GM18951 (cell line): ENCODE data around the gene PEX14.

Experiments
- POLR2A ChIP-seq: IDR thresholded peaks from 4 replicates; pipeline ENCODE4 v1.6.1; 2011; ENCODE audit warnings: mild to moderate bottlenecking; ENCODE audit not compliant: insufficient read length, insufficient read depth; ENCODE audit errors: extremely low read depth
- in situ Hi-C: fragments of 300-500 bp; cut with MboI; formaldehyde crosslinking; loops from one replicate; pipeline ENCODE4 v1.12.0; 2022; ENCODE audit warnings: low sequenced_read_pairs, mixed read lengths, inconsistent platforms; ENCODE audit not compliant: unreplicated experiment

The PEX14 gene

DNA sequence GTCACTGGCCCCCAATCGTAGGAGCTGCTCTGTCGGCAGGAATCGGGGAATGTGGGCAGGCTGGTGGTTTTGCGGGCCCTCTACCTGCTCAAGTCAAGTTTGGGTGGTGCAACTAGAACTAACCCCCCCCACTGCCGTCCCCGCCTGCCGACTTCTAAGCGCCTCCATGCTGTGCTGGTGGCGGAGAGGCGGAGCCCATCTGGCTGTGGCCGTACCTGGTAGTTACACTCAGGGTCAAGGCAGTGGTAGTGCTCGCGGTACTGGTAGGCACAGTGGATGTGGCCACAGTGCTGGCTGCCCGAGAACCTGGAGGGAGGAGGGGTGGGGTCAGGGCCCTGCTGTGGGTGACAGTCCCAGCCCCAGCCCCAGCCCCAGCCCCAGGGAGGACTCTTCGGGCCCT, 181.7 kb downstream of the PEX14 start:
- no peak for TF ChIP-seq POLR2A
- in situ Hi-C loops, result no loop called here

DNA sequence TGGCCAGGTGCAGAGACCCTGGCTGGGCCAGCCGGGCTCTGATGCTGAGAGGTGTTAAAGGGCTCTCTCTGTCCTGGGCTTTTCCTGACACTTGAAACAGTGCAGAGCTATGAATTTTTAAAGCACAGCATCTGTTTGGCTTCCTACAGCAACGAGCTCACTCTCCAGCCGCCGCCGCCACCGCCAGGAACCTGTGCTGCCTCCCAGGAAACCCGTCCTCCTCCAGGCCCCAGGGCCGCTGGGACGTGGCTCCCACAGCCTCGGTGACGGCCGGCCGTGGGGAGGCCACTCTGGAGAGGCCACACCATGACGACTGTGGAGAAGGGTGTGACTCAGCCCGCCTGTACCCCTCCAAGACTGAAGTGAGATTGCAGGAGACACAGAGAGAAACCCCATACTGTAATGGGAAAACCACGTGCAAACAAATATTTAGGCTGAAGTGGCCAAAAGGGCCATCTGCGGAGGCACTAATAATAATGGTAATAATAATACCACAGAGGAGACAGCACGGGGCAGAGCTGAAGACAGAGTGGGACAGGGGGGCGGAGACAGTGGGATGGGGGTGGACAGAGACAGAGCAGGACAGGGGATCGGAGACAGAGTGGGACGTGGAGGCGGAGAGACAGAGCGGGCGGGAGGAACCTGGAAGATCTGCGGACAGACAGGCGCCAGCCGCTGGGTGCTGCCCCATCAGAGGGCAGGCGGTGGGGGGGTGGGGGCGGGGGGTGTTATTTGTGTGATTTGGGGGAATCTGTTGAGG, 182.5 kb downstream of the PEX14 start:
- no peak for TF ChIP-seq POLR2A
- in situ Hi-C loops, result no loop called here

DNA sequence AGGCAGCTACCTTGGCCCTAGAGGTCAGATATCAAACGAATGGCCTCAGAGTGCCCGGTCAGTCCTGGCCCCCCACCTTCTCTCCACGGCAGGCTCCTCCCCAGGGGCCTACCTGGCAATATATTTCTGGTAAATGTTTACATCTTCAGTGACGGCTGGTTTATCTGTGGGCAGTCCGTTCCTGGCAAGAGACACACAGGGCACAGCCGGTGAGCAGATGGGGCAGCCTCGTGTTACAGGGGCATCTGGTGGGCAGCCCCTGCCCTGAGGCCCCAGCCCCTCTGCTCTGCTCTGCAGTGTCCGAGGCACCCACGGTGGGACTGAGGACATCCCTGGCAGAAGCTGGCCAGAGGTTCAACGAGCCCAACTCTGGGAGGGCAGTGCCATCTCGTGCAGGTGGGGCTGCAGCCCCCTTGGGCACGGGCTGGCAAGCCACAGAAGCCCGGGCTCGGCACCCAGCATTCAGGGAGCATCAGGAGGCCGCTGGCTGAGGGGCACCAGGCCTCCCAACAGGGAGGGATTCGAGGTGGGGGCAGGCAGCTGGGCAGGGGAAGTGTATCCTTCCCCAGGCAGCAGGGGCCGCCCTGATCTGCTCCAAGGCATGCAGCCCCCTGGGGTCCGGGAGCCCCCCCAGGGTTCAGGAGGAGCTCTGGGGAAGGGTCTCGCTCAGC, 183.8 kb downstream of the PEX14 start:
- in situ Hi-C loops, result no loop called here
- TF ChIP-seq POLR2A, result no peak

DNA sequence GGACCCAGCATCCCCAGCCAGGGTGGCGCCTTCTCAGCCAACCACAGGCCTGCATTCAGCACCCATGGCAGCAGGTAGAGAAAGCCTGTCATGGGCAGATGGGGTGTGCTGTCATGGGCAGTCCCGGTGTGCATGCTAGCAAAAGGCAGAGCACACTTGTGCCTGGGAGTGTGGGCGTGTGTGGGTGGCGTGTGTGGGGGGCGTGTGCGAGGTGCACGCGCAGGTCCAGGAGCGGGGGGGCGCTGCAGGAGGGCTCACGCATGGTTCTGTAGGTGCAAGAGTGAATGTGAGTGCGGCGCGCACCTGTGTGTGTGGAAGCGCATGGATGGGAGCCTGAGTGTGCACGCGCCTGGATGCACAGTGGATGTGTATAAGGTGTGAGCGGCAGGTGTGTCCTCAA, 184.5 kb downstream of the PEX14 start:
- in situ Hi-C loops, result no loop called here
- no peak for TF ChIP-seq POLR2A

DNA sequence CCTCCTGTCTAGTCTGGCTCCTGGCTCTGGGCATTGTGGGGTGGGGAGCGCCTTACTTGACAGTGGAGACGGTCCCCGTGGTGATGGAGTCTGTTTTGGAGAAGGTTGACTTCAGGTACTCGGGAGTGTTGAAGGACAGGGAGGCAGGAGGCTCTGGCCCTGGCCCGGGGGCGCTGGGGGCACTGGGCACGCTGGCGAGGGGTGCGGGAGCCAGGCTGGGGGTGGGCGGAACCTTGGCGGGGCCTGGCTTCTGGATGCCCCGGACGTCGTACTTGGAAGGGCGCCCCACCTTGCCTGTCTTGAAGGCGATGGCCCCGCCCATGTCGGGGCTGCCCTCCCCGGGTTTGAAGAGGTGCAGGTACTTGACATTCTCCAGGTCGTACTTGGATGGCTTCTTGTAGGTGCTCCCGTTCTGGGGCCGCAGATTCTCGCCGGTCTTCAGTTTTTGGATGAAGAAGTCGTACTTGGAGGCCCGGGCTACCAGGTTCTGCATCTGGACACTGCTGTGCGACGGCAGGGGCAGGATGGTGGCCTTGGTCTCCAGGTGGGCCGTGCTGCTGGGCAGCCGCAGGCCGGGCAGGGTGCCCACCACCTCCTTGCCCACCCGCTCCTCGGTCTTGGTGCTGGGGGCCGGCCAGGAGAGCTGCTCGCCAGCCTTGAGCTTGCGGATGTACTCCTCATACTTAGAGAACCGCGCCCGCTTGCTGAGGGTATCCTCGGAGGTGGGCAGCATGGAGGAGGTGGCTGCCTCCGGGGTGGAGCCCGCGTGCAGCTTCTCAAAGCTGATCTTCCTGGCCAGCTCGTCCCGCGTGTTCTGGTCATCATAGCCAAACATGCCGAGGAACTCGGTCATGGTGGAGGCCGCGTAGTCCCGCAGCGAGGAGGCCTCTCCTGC, 185.1 kb downstream of the PEX14 start:
- no peak for TF ChIP-seq POLR2A
- in situ Hi-C loops, result no loop called here

DNA sequence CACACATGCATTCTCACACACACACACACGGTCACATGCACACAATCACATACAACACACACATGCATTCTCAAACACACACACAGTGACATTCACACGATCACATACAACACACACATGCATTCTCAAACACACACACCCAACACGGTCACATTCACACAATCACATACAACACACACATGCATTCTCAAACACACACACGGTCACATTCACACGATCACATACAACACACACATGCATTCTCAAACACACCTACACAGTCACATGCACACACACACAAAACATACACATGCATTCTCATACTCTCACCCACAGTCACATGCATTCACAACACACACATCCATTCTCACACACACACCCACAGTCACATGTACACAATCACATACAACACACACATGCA, 186.7 kb downstream of the PEX14 start:
- in situ Hi-C loops, result no loop called here
- no peak for TF ChIP-seq POLR2A

DNA sequence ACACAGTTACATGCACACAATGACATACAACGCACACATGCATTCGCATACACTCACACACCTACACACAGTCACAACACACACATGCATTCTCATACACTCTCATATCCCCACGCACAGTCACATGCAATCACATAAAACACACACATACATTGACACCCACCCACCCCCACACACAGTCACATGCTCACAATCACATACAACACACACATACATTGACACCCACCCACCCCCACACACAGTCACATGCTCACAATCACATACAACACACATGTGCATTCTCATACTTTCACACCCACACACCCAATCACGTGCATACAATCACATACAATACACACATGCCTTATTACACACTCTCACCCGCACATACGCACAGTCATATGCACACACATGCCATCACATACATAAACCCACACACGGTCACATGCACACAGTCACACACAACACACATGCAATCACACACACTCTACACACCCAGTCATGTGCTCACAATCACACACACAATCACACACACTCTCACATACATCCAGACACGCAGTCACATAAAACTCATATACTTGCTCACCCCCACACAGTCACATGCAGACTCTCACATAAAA, 187.4 kb downstream of the PEX14 start:
- in situ Hi-C loops, result no loop called here
- no peak for TF ChIP-seq POLR2A

DNA sequence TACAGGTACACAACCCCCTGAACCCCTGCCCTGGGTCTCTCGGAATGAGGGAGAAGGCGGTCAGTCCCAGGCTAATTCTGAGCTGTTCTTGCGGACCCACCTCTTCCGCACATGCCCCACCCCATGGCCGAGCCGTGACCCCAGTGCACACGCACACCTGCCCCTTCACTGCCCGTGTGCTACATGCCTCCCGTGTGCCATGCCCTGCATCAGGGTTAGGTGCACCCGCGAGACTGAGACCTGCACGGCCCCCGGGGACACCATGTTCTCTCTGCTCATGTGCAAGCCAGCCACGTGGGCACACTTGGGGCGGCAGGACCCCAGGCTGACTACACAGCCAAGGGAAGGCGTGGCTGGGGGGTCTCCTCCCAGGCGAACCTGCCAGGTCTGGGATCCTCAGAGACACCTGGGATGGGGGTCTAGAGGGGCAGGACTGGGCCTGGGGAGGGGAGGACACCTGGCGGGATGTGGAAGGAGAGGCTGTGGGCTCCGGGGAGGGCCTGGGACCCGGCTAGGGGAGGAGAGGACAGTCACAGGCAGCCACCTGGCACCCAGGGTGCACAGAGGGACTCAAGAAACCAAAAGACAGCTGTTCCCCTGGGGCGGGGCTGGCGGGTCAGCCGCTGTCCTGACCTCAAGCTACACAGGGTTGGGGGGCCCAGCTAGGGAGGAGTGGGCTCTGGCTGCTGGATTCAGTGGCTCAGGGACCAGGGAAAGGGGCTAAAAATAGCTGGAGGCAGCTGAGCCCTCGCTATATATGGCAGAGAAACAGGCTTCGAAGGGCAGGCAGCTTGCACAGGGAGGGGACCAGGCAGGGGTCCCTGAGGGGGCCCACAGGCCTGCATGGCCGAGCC, 188.3 kb downstream of the PEX14 start:
- TF ChIP-seq POLR2A, result no peak
- in situ Hi-C loops, result no loop called here

DNA sequence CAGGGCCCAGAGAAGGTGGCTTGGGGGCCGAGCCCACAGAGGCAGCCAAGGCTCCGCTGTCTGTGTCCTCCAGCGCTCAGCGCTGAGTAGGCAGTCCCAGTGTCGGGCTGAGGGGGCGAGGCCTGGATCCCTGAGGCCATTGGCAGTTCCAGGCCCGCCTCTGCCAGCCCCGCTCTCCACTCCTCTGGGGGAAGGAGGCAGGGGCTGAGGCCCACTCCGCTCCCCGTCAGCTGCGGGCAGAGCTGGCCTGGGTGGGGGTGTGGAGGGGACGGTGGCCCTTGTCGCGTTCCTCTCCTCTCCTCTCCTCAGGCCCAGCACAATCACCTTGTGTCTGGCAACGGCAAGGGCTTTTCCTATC, 188.9 kb downstream of the PEX14 start:
- TF ChIP-seq POLR2A, result no peak
- in situ Hi-C loops, result no loop called here

DNA sequence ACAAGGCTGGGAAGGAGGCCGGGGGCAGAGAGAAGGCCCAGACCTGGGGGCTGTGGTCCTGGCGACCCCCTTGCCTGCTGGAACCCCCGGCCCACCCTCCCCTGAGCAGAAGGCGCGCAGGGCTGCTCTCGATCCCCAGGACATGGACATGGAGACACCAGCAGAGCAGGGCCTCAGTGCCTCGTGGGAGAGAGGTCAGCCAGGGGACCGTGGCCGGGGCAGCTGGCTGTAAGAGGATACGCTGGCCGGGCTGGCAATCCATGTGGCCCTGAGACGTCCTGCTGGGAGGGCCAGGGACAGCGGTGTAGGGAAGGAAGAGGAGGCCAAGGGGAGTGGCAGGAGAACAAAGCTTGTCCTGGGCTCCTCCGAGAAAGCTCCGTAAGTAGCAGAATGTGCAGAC, 189.5 kb downstream of the PEX14 start:
- in situ Hi-C loops, result no loop called here
- no peak for TF ChIP-seq POLR2A

DNA sequence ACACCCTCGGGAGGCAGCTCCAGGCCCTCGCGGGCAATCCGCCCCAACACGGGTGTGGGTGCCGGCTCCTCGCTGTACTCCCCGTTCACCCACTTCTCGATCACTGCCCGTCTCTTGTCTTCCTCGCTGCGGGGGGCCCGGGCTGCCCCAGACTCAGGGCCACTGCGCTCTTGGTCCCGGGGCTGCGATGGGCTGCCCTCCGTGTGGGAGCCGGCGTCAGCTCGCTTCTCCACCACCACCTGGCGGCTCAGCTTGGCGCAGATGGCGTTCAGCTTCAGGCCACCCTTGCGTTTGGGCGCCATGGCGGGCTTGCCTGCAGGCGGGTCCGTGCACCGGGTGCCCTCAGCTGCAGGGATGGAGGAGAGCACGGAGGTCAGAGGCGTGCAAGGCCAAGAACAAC, 190.5 kb downstream of the PEX14 start:
- no peak for TF ChIP-seq POLR2A
- in situ Hi-C loops, result no loop called here
